K562 (cell line): ENCODE data around the gene SLC34A1. TPM values are rescaled to one million over a fixed set of nuclear protein-coding genes. Genes with fewer than 3 reads are reported as not detected.

Experiments used
- BCLAF1 ChIP-seq, 2 experiments: fragments of 450-650 bp in 1 of 2; IDR thresholded peaks; 2 replicates each; pipeline ENCODE4 v1.6.1; 2011 to 2017; ENCODE audit warnings: low read depth in 2 of 2, antibody characterized with exemption in 1 of 2, borderline replicate concordance in 1 of 2, low read length in 1 of 2, mild to moderate bottlenecking in 1 of 2, mixed read lengths in 1 of 2; ENCODE audit not compliant: control insufficient read depth in 1 of 2
- BDP1 ChIP-seq: IDR thresholded peaks from 3 replicates; pipeline ENCODE4 v1.6.1; 2011; ENCODE audit not compliant: insufficient read length, insufficient read depth
- MGA ChIP-seq: fragments of 450-650 bp; IDR thresholded peaks from 2 replicates; pipeline ENCODE4 v1.6.1; 2016; ENCODE audit warnings: mild to moderate bottlenecking, moderate library complexity
- PCBP1 ChIP-seq: fragments of 200-400 bp; formaldehyde crosslinking; IDR thresholded peaks from 2 replicates; pipeline ENCODE4 v1.6.1; 2018; ENCODE audit warnings: mild to moderate bottlenecking, low read depth, low read length; ENCODE audit not compliant: poor library complexity, severe bottlenecking
- SIRT6 ChIP-seq: IDR thresholded peaks from one replicate; pipeline ENCODE4 v1.6.1; 2012; ENCODE audit warnings: low read depth, mild to moderate bottlenecking, control low read depth, inconsistent platforms, low read length, moderate library complexity
- TAF15 ChIP-seq: fragments of 200-400 bp; formaldehyde crosslinking; IDR thresholded peaks from 2 replicates; pipeline ENCODE4 v1.6.1; 2017; ENCODE audit warnings: mild to moderate bottlenecking, low read depth, low read length, moderate library complexity
- XRCC3 ChIP-seq: fragments of 450-650 bp; IDR thresholded peaks from 2 replicates; pipeline ENCODE4 v1.6.1; 2017; ENCODE audit warnings: mild to moderate bottlenecking, moderate library complexity
- ZC3H8 ChIP-seq: fragments of 450-650 bp; IDR thresholded peaks from 2 replicates; pipeline ENCODE4 v1.6.1; 2017
- ZNF124 ChIP-seq: sonication (generic); formaldehyde crosslinking; IDR thresholded peaks from 2 replicates; pipeline ENCODE4 v1.8.1; 2022; ENCODE audit warnings: missing genetic modification reagents
- ZNF134 ChIP-seq: fragments of 250-450 bp; sonication (Bioruptor Pico); conservative IDR thresholded peaks from 2 replicates; pipeline ENCODE4 v1.4.0; 2020
- ZNF830 ChIP-seq: fragments of 250-450 bp; sonication (Bioruptor Pico); IDR thresholded peaks from 2 replicates; pipeline ENCODE4 v1.5.0; 2021; ENCODE audit warnings: mild to moderate bottlenecking
- polyA plus RNA-seq, 8 experiments: library from polyadenylated mRNA; depleted of rRNA in 4 of 8; stranded (reverse) in 5 of 8; unstranded in 3 of 8; fragments of >200 nt; fragmentation: Nextera tagmentation in 2 of 8; fragmentation: Illumina TruSeq in 1 of 8; extraction: Ambion mirVana in 2 of 8; extraction: Trizol in 1 of 8; gene quantifications; 2 replicates each; pipeline versions ENCODE4 v1.2.1 to v1.2.3, GENCODE V29; 2011 to 2014; ENCODE audit warnings: inconsistent platforms in 1 of 8, missing spikeins in 1 of 8
- total RNA-seq, 7 experiments: library from RNA; depleted of rRNA in 6 of 7; stranded (reverse); fragments of >200 nt in 6 of 7; fragmentation: Illumina TruSeq in 2 of 7; extraction: Trizol in 2 of 7; gene quantifications; 2 replicates each; pipeline versions ENCODE4 v1.2.1 to v1.2.3, GENCODE V29; 2011 to 2021; ENCODE audit warnings: low replicate concordance in 1 of 7

SLC34A1 gene
- total and polyA plus RNA-seq, 9 of the 15 experiments (the other 6 are each of a cell fraction or from before 2014, with no cell fraction given), result not detected

GRCh38 chr5:177446200-177447065 lies 62.2 kb downstream of the SLC34A1 start, which contains the start of gene PRR7 (continued):
- TF ChIP-seq MGA, result no peak
- no peak for TF ChIP-seq BDP1
- TF ChIP-seq SIRT6, result no peak
- no peak for TF ChIP-seq ZNF124
- no peak for TF ChIP-seq ZC3H8
- TF ChIP-seq ZNF830 (CRISPR knock-in tag), result peak; percentile 96
- no peak for TF ChIP-seq PCBP1
- no peak; the same call in 1 of the 2 replicates for TF ChIP-seq TAF15
- no peak for TF ChIP-seq ZNF134 (CRISPR knock-in tag)
- no peak for TF ChIP-seq XRCC3
- TF ChIP-seq BCLAF1 (IDR thresholded peaks at IDR 0.05; ENCODE audit: borderline replicate concordance in 1 of 2, control insufficient read depth in 1 of 2, low read depth in 2 of 2, low read length in 1 of 2), result no peak
